ENCODE results near the gene LARP1.

GRCh38 chr5:154729613-154730012, 25.6 kb upstream of the LARP1 start:
- TF ChIP-seq CTCF (conservative IDR thresholded peaks at IDR 0.05; ENCODE audit: low read depth in 2 of 2) (no peak), EZH2 (IDR thresholded peaks at IDR 0.05; ENCODE audit: low read depth, unreplicated experiment) (no peak), REST (IDR thresholded peaks at IDR 0.05; ENCODE audit: unreplicated experiment) (no peak), POLR2AphosphoS5 (IDR thresholded peaks at IDR 0.05; ENCODE audit: low read depth) (no peak), EZH2phosphoT487 (IDR thresholded peaks at IDR 0.05; ENCODE audit: unreplicated experiment) (no peak)

All from GM23338 (cell line).